SW 1271 (cell line): ENCODE results near the gene KRT35.
"Not testable (repeated sequence)": the region's sequence is repeated elsewhere in the genome, so short reads cannot be mapped to it uniquely, and the experiment has no call there.

Experiments
- DNase-seq, 2 experiments: peaks; one replicate each; lab custom pipeline; 2025; lab: John Stamatoyannopoulos, UW

The KRT35 gene

GRCh38 chr17:41453066-41453465 is 27.9 kb downstream of the KRT35 start:
- DNase-seq: no peak

GRCh38 chr17:41452281-41452680 is 28.7 kb downstream of the KRT35 start:
- no peak for DNase-seq

GRCh38 chr17:41451154-41451728 is 29.7 kb downstream of the KRT35 start:
- DNase-seq: no peak

GRCh38 chr17:41449008-41449407 is 31.9 kb downstream of the KRT35 start:
- no peak for DNase-seq

GRCh38 chr17:41448506-41448905 is 32.4 kb downstream of the KRT35 start:
- no peak for DNase-seq

GRCh38 chr17:41446806-41447205 is 34.1 kb downstream of the KRT35 start:
- no peak for DNase-seq

GRCh38 chr17:41444640-41445039 is 36.3 kb downstream of the KRT35 start:
- DNase-seq: no peak

GRCh38 chr17:41444186-41444585 is 36.8 kb downstream of the KRT35 start:
- no peak for DNase-seq

- DNase-seq: no peak
Measured at GRCh38 chr17:41442739-41443138, 38.2 kb downstream of the KRT35 start.

- no peak for DNase-seq
Measured at GRCh38 chr17:41440531-41441033, 40.4 kb downstream of the KRT35 start, which contains the start of gene KRT38. KRT38 (minus strand) TSS chr17:41440983; CDS start chr17:41440921, 62 bp downstream.

- no peak for DNase-seq
Measured at GRCh38 chr17:41439375-41439774, 41.6 kb downstream of the KRT35 start.

- DNase-seq: no peak
Measured at GRCh38 chr17:41437769-41438168, 43.2 kb downstream of the KRT35 start.

GRCh38 chr17:41437254-41437653 is 43.7 kb downstream of the KRT35 start:
- no peak for DNase-seq

- no peak for DNase-seq
Measured at GRCh38 chr17:41434415-41434814, 46.5 kb downstream of the KRT35 start.

- no peak for DNase-seq
Measured at GRCh38 chr17:41434005-41434404, 46.9 kb downstream of the KRT35 start.

- no peak for DNase-seq
Measured at GRCh38 chr17:41433586-41433985, 47.4 kb downstream of the KRT35 start.

GRCh38 chr17:41430376-41430775 is 50.6 kb downstream of the KRT35 start:
- not testable (repeated sequence) for DNase-seq

GRCh38 chr17:41429667-41430066 is 51.3 kb downstream of the KRT35 start:
- DNase-seq: no peak

GRCh38 chr17:41428591-41429291 is 52.2 kb downstream of the KRT35 start:
- DNase-seq: no peak
